HG02798 (cell line): ENCODE measurements around the gene ENTREP1.

Experiments used
- ATAC-seq: cut with Tn5 transposase; IDR thresholded peaks from one replicate; pipeline ENCODE4 v1.9.1; 2021; ENCODE audit warnings: mild to moderate bottlenecking; ENCODE audit not compliant: unreplicated experiment, poor library complexity

ENTREP1 gene

DNA sequence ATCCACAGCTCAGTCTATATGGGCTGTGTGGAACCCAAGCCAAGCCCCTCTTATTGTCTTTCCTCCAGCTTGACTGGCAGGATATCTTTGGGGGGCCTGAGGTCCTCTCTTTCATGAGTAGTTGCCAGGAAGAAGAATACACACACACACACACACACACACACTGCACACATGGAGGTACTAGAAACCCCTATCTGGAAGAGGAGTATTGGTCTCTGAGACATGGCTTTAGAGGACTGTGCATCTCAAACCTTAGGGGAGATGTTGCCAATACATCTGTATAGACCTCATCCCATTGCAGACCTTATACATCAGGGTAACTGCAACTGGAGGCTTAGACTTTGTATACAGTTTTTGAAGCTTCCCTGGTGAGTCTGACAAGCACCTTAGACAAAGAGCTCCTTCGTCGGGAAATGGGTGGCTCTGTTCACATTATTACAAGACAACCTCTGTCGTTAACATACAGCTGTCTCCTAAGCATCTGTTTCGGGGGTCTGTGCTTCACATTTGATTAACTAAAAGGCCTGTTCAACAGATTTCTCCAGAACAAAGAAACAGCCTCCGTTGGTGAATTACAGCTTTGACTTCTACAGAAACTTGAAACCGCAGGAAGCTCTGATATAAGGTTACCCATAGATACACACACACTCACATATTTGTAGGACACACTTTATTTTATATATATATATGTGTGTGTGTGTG is 5.5 kb upstream of the ENTREP1 start:
- ATAC-seq, result no peak

DNA sequence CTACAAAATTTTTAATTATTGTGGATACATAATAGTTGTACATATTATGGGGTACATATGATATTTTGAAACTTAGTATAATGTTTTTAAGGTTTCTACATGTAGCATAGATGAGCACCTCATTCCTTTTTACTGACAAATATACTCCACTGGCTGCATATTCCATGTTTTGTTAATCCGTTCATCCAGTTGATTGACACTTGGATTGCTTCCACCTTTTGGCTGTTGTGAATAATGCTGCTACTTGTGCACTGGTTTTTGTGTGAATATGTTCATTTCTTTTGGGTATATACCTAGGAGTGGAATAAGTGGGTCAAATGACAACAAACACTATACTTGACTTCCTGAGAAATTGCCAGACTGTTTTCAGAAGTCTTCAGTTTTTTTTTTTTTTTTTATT is 2.8 kb upstream of the ENTREP1 start:
- ATAC-seq, result no peak

DNA sequence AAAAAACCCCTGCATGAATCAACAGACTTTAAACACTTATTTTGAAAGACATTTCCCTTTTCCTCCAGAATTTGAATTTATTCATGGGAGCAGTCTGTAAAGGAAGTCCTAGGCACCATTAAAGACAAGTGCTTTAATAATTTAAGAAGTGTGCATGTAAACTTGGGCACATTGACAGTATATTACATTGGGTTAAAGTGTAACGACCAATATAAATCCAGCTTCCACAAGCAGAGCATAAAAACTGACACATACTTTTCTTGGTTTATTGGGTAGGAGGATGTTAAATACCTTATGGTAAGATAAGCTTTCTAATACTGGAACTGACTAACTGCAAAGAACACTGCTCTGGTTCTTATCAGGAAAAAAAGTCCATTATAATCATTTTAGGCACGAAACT is 1.2 kb upstream of the ENTREP1 start:
- ATAC-seq, result no peak

DNA sequence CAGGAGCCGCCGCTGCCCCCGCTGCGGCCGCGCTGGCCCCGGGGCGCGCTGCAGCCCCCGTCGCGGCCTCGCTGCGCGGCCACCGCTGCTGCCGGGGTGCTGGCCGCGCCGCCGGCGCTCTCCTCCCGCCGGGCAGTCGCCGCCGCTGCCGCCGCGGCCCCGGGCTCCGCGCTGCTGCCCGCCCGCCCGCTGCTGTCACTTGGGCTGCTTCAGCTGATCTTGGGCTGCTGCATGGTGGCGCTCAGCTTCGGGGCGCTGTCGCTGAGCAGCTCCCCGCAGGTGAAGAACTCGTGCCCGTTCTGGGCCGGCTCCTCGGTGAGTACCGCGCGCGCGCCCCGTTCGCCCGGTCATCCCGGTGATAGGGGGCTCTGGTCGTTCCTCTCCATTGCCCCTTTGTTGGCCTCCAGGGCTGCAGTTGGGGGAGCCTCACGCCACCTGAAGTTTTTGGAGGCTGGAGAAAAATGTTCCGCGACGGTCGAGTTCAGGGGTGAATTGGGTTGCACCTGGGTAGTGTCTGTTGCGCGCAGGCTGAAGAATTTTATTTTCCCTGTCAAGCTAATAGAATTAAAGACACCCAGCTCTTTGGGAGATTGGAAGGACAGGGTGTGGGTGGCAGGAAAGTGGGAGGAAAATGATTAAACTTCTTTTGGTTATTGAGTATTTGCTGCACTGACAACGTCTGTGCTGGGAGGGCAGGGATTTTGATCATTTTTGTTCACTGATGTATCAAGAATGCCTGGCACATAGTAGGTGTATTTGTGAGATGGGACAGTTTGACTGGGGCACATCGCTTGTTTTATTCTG is 596 bp downstream of the ENTREP1 start:
- no peak for ATAC-seq

DNA sequence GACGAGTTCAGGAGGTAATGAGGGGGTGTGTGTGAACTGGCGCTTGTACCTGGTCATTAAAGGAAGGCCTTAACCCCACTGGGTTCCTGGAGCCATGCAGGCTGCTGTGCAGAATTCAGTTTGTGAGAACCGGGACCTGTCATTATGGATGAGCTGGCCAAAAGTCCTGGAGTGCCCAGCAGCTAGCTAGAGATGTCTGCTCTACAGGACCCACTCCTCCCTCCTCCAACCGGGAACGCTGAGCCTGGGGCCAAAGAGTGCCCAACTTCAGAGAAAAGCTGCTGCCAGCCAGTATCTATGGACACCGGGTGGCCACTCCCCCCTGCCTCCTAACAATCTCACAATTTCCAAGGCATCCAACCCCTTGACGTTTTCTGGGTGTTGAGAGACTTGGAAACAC is 1.2 kb downstream of the ENTREP1 start:
- ATAC-seq, result no peak

DNA sequence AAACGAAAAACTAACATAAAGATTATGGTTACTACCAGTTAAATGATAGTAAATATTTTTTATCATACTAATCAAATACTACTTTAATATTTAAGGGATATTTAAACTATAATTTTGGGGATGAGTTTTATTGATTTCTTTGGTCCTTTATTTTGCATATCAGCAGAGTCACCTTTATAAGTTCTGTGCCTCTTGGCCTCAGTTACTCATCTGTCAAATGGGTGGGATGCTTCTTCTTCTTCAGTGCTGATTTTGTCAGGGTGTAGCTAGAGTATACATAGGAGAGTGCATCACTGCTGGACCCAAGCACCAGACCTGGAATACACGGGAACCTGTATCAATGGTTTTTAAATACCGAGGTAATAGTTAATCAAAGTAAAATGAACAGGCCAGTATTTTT is 5.6 kb downstream of the ENTREP1 start:
- no peak for ATAC-seq

DNA sequence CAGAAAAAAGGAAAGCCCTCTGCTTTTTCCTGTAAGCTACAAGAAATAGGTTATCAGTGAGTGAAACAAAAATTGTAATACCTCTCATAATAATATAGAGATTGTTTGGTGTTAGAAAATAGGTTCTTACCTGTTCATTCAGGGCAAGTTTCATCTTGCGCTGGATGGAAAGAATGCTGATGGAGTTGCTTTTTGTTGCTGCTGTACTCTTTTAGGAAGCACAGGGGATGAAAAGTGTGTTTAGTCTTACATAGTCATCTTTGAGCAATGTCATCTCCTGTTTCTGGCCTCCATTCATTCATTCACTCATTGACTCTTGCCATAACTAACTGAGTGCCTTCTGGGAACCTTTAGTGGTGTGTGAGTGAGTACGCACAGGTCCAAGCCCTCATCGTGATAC is 6.4 kb downstream of the ENTREP1 start:
- ATAC-seq, result no peak

DNA sequence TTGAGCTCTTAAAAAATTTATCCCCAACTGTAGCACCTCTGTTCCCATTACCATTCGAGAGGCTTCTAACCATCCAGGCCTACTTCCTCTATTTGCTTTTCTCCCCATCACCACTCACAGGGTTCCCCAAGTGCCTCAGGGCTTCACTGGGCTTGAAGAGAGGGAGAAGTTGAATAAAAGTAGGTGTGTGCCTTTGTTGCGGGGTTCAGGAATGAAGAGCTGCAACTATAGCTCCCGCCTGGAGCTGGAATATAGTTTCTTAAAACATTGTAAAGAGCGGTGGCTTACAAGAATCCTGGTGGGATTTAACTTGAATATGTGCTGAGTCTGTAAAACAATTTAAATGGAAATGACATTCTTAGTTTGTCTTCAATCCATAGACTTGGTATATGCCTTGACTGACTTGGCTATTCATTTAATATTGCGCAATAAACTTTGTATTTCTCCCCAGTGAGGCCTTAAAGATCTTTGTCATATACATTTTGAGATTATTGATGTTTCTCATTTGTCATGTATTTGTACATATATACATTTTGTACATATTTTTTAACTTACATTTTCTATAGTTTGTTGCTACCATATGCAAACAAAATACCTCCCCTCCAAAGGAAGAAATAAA is 7.2 kb downstream of the ENTREP1 start:
- no peak for ATAC-seq

DNA sequence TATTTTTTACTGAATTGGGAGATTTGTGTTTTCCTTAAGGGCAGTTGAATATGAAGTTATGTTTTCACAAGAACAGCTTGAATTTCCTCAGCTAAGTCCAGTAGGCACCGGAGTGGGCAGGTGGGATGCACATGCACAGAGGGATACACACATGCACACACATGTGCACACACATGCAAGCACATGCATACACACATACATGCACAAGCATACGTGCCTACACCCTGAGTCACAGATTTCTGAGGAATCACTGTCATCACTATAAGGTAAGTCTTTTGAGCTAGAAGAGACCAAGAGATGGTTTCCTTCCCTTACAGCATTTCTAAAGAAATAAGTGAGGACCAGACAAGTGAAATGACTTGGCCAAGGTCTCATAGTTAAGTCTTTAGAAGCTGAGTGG is 8.7 kb downstream of the ENTREP1 start:
- no peak for ATAC-seq

DNA sequence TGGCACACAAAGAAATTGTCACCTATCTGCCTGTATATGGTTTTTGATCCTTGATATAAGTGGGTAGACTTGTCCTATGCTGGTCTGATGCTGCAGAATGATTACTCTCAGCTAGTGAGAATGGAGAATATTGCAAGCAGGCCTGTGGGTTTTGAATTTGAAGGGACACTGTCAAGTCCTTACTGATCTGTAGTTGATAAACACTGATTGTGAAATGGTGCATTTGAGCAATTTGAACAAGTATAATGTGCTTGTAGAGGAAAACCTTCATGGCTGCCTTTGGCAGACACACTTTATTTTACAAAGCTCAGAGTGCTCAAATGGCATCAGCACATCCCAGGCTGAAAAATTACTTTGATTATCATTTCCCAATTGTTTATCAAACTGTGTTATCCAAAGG is 9.3 kb downstream of the ENTREP1 start:
- ATAC-seq, result no peak

DNA sequence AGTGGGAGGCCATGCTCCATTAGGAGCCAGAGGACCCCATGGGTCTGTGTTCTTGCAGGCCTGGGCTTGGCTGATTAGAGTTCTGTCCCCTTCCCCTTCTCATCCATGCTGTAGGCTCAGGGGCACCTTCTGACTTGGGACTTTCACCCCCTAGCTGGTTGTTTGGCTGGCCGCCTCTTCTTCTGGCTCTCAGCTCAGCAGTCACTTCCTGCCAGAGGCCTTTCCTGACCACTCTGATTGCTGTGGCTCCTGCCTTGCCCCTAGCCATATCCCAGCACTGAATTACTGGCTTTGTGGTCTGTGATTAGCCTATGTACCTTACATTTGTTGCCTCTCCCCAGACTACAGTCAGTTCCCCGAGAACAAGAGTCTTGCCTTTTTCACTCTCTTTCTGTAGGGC is 14.6 kb downstream of the ENTREP1 start:
- no peak for ATAC-seq

DNA sequence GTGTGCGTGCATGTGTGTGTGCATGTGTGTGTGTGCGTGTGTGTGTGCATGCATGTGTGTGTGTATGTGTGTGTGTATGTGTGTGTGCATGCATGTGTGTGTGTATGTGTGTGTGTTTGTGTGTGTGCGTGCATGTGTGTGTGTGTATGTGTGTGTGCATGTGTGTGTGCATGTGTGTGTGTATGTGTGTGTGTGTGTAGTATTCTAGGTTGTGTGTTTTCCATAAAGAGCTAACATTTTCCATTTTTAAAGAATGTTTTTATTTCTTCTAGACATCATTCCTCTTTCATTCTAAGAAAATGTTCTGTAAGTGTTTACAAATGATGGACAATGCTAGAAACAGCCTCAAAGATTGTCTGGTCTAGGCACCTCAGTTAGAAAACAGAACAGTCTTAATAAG is 15.6 kb downstream of the ENTREP1 start:
- no peak for ATAC-seq

DNA sequence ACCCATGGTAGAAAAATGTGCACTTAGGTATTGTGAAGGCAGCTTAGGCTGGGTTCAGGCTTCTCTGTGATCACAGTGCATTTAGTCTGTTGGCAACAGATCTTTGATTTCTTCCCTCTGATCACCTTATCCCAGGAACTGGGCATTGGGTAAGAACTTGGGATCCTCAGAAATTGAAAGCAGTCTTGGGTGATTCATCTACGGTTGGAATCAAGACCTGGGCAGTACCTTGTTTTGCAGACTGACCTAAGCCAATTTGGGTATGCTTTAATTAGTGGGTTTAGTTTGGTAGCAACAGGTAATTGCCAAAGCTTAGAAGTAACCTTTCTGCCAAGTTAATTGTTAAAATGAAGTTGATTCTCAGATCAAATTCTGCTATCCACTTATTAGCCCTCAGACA is 17.8 kb downstream of the ENTREP1 start:
- no peak for ATAC-seq

DNA sequence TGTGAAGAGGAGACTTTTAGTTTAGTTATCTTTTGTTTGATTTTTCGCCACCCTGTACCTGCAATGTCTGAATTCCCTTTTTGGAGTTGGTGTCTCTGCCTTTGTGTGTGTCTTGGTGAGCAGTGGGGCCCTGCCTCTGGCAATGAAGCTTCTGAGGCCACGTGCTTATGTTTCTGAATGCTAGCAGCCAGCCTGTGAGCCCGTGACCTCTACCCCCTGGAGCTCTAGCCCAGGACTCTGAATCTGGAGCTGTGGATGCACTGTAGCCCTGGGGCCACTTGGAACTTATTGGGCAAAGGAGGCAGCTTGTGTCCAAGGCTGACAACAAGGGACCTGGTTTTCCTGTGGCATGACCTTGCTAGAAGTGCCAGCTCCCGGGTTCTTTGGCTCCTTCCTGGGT is 19.4 kb downstream of the ENTREP1 start:
- ATAC-seq, result no peak

DNA sequence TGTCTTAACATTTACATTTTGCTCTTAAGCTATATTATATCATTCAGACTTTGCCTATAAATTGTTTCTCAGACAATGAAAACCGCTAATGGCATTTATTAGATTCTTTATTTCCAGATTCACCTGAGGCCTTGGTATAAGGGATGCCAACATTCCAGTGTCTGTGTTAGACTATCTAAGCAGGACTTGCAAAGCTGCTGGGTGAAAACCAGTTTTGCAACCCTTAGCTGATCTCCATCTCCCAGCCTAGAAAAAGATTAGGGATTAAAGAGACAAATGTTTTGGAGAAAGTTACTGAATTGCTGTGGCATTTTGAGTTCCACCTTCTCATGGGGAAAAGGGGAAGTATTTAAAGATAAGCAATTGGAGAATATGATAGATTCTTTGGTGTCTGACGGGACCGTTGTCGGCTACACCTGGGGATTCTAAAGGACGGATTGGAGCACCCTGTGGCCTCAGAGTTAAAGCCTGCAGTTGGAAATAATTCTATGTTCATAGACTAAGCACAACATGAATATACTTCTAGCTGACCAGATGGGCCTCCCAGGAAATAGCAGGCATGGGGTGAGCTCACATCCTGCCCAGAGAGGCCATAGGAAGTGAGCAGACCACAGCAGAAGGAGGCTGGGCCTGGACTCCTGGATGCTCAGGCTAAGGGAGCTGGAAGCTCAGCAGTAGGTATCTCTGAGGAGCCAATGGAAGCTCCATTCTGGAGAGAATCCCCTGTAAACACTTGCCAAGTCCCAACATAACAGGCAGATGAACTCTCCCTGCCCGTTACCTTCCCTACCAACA is 21.8 kb downstream of the ENTREP1 start:
- ATAC-seq, result no peak

DNA sequence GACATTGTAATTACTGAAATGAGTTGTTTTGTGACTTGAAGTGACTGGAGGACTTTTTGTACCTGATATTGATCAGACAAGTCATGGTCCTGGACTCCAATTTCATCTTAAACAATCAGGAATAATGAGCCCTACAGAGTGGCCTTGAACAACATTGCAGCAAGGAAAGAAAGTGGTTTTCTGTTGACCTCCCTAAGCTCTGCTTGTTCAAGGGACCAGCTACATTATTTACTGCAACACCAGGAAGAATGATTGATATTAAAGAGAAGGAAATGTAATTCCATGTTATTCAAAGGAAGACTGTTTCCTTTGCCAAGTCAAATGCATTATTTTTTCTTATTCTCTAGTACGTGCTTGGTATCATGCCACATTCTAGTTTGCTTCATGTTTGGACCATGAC is 22.6 kb downstream of the ENTREP1 start:
- no peak for ATAC-seq

DNA sequence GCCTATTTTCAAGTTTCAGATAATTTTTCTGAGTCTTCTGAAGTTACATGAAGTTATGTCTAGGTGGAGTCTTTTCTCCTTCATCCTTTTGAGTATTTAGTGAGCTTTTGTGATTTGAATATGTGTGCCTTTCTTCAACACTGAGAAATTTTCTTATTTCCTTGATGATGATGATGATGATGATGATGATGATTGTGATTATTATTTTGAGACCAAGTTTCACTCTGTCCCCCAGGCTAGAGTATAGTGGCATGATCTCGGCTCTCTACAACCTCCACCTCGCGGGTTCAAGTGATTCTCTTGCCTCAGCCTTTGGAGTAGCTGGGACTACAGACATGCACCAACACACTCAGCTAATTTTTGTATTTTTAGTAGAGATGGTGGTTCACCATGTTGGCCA is 26.2 kb downstream of the ENTREP1 start:
- ATAC-seq, result no peak

DNA sequence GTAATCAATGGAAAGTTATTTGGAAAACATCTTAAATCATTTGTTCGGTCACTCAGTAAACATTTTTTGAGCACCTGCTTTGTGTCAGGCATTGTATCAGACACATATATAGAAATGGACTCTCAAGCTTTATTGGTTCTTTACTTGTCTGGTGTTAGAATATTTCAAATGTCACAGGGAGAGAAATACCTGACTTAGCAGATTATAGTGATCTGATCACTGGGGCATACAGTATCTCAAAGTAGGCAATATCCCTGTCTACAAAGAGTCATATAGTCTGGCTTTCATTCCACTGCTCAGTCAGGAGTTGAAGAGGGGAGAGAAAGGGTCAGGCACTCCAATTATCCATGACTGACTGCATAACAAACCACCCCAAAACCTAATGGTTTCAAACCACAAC is 30.2 kb downstream of the ENTREP1 start:
- no peak for ATAC-seq

DNA sequence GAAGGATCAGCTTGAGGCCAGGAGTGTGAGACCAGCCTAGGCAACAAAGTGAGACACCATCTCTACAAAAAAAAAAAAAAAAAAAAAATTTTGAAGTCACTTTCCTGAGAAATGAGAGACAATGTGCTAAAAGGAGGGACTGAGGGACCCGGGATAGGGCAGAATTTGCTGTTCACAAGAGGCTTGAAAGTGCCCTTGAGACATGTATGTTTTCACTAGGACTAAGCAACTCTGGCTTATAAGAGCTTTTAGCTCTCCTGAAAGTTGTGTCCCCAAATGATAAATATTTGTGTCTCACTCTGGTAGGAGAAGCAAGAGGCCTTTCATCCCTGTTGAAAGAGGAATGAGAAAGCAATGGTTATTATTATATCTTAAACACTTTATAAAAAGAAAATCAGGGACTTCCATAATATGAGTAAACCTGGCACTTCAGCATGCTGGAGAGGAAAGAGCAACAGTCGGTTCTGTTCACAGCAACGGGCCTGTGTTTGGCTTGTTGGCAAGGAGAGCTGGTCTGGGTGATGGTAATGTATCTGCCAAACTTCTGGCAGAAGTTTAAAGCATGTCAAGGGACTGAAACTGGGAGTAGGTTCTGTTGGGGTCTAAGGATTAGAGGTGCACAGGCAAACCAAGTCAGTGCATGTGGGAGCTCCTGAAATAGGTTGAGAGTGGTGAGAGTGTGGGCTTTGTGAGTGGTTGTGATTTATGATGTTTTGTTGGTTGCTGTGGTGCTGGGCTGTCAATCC is 32.2 kb downstream of the ENTREP1 start:
- ATAC-seq, result no peak

DNA sequence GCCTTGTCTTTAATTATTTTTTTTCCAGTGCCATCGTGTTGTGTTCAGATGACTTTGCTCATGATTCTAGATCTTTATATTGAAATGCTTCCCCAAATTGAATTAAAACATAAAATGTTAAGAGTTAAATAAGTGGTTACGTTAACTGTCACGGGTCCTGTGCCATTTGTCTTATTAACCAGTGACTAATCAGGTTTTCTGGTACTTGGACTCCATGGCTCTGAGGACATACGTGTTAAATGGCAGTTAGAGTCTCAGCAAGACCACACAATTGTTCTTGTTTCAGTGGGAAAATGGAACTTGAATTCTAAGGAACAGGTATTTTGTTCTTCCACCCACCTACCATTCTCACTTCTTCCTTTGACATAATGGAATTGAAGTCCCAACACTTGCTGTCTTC is 32.8 kb downstream of the ENTREP1 start:
- ATAC-seq, result no peak
